ENCODE data around the gene ABRACL. TPM values are rescaled to one million over a fixed set of nuclear protein-coding genes. Genes with fewer than 3 reads are reported as not detected.

The ABRACL gene
- total and polyA plus RNA-seq, 9 of the 15 experiments (the other 6 are each of a cell fraction or from before 2014, with no cell fraction given) = 1.1 to 5.2 (median 1.9) TPM

DNA sequence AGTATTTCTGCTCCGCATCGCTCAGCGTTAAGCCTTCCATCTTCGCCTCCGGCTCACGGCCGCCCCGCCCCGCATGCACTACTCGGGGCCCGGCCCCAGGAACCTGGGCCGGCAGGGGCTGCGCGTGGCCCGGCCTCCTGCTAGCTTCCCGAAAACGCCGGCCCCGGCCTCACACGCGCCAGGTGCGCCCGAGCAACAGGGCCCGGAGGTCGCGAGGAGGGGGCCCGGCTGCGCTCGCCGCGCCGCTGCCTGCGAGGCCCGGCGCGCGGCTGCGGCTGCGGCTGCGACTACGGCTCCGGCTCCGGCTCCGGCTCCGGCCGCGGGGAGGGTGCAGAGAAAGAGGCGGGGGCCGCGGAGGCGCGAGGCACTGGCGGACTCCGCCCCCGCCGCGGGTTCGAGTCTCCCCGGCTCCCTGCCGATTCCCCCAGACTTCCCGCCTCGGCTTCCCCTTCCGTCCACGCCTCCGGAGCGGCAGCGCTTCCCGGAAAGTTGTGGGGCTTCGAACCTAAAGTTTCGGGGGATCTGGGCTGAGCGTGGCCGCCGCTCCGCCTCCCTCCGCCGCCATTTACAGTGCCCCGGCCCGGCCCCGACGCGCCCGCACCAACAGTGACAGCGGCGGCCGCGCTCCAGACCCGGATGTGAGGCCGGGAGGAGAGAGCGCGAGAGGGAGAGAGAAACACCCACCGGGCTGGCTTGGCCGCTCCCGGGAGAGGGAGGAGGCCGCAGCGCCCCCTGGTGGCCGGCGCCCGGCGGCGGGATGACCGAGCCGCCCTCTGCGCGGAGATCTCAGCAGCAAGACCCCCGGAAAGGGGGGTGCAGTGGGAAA, 40.7 kb upstream of the ABRACL start, which contains the start of gene REPS1 (continued):
- TF ChIP-seq CREB1 (IDR thresholded peaks at IDR 0.05) (peak; percentile 66; the same call in 1 of the 2 replicates), CREB1 (CRISPR knock-in tag; IDR thresholded peaks at IDR 0.05) (peak; percentile 40; the same call in 1 of the 2 replicates), SAFB (IDR thresholded peaks at IDR 0.05; ENCODE audit: borderline replicate concordance, low read depth, low read length) (peak; percentile 54; the same call in 1 of the 2 replicates), ARID4B (CRISPR knock-in tag; IDR thresholded peaks at IDR 0.05) (peak; percentile 52; the same call in 1 of the 2 replicates), MYC (IDR thresholded peaks at IDR 0.05; ENCODE audit: low read depth, low read length) (peak; percentile 71), MYC (CRISPR knock-in tag; IDR thresholded peaks at IDR 0.05; ENCODE audit: borderline replicate concordance, low read depth) (no peak; the same call in 1 of the 2 replicates), ZFX (CRISPR knock-in tag; IDR thresholded peaks at IDR 0.05) (peak; percentile 93), NUFIP1 (IDR thresholded peaks at IDR 0.05; ENCODE audit: partially characterized antibody) (no peak), SMAD4 (CRISPR knock-in tag; conservative IDR thresholded peaks at IDR 0.05) (peak; percentile 75), HDAC1 (IDR thresholded peaks at IDR 0.05) (peak in 1 of 2 experiments; percentile 78; a peak in 2 of 4 replicates), CCNT2 (IDR thresholded peaks at IDR 0.05; ENCODE audit: borderline replicate concordance, extremely low read depth, insufficient read length, low read depth, low read length) (peak; percentile 51)
- TF ChIP-seq, protein P1, sequence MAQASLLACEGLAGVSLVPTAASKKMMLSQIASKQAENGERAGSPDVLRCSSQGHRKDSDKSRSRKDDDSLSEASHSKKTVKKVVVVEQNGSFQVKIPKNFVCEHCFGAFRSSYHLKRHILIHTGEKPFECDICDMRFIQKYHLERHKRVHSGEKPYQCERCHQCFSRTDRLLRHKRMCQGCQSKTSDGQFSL (CRISPR knock-in tag; IDR thresholded peaks at IDR 0.05) = 0 out of 2 replicates have a peak, but pooled peaks have one; percentile 27
- TF ChIP-seq, protein P1 (tag; IDR thresholded peaks at IDR 0.05) = no peak
- TF ChIP-seq, protein P2, sequence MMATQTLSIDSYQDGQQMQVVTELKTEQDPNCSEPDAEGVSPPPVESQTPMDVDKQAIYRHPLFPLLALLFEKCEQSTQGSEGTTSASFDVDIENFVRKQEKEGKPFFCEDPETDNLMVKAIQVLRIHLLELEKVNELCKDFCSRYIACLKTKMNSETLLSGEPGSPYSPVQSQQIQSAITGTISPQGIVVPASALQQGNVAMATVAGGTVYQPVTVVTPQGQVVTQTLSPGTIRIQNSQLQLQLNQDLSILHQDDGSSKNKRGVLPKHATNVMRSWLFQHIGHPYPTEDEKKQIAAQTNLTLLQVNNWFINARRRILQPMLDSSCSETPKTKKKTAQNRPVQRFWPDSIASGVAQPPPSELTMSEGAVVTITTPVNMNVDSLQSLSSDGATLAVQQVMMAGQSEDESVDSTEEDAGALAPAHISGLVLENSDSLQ (IDR thresholded peaks at IDR 0.05) = peak; percentile 36; the same call in 1 of the 2 replicates
- TF ChIP-seq, protein P3, sequence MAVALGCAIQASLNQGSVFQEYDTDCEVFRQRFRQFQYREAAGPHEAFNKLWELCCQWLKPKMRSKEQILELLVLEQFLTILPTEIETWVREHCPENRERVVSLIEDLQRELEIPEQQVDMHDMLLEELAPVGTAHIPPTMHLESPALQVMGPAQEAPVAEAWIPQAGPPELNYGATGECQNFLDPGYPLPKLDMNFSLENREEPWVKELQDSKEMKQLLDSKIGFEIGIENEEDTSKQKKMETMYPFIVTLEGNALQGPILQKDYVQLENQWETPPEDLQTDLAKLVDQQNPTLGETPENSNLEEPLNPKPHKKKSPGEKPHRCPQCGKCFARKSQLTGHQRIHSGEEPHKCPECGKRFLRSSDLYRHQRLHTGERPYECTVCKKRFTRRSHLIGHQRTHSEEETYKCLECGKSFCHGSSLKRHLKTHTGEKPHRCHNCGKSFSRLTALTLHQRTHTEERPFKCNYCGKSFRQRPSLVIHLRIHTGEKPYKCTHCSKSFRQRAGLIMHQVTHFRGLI (CRISPR knock-in tag; IDR thresholded peaks at IDR 0.05) = peak; percentile 6; the same call in 1 of the 2 replicates

All from K562 (cell line).